ENCODE results near the gene VTI1A. TPM values are rescaled to one million over a fixed set of nuclear protein-coding genes. Genes with fewer than 3 reads are reported as not detected.

VTI1A gene
- total and polyA plus RNA-seq, 8 donors: 7.3 to 20.2 (median 11.6) TPM

GRCh38 chr10:112558476-112559142, 111.6 kb downstream of the VTI1A start:
- intact Hi-C loops (cut with DNase I): no loop called here
- no peak for ATAC-seq

GRCh38 chr10:112559349-112559748, 112.3 kb downstream of the VTI1A start:
- FAIRE-seq (no peak), DNase-seq (no peak), ATAC-seq (no peak)
- intact Hi-C loops (cut with DNase I): no loop called here
- H3K27ac ChIP-seq: no peak overlapping the region
- no peaks in the 10 kb centered on the region for H3K27me3 ChIP-seq
- 91 to 97% methylated on average over 4 of the region's 4 CpGs for WGBS, 2 donors
- H3K4me3 ChIP-seq: no peak overlapping the region
- no peaks in the 10 kb centered on the region for H3K9me3 ChIP-seq
- peaks cover 0 to 10% (median 9%) of the 10 kb centered on the region in 3 donors for H3K4me1 ChIP-seq
- no peak for TF ChIP-seq CTCF (IDR thresholded peaks at IDR 0.05)
- H3K36me3 ChIP-seq: no peaks in the 10 kb centered on the region

More at GRCh38 chr10:112558476-112559142, 111.6 kb downstream of the VTI1A start:
- Histone ChIP-seq H3K9me3 (no peaks in the 10 kb centered on the region), H3K4me3 (no peak overlapping the region), H3K4me1 (peaks cover 0 to 7% (median 2%) of the 10 kb centered on the region in 3 donors), H3K36me3 (no peaks in the 10 kb centered on the region), H3K27me3 (no peaks in the 10 kb centered on the region), H3K27ac (no peak overlapping the region)
- DNase-seq (no peak), FAIRE-seq (no peak)
- WGBS, 2 donors: 82 to 83% methylated on average over 4 of the region's 4 CpGs
- no peak for TF ChIP-seq CTCF (IDR thresholded peaks at IDR 0.05)

GRCh38 chr10:112562122-112562521, 115.1 kb downstream of the VTI1A start:
- no peak overlapping the region for H3K4me3 ChIP-seq
- H3K27me3 ChIP-seq: no peaks in the 10 kb centered on the region
- FAIRE-seq (no peak), ATAC-seq (no peak), DNase-seq (no peak)
- no peaks in the 10 kb centered on the region for H3K9me3 ChIP-seq
- 59 to 61% methylated on average over 3 of the region's 3 CpGs for WGBS, 2 donors
- peaks cover 0 to 19% (median 19%) of the 10 kb centered on the region in 3 donors for H3K4me1 ChIP-seq
- H3K36me3 ChIP-seq: no peaks in the 10 kb centered on the region
- TF ChIP-seq CTCF (IDR thresholded peaks at IDR 0.05): no peak
- intact Hi-C loops (cut with DNase I): no loop called here
- no peak overlapping the region for H3K27ac ChIP-seq

GRCh38 chr10:112562809-112563663, 116.0 kb downstream of the VTI1A start:
- 77 to 78% methylated on average over 16 of the region's 16 CpGs for WGBS, 2 donors
- peaks cover 0 to 19% (median 19%) of the 10 kb centered on the region in 3 donors for H3K4me1 ChIP-seq
- FAIRE-seq (no peak), ATAC-seq (peak in 3 of 4 donors; percentile 38 to 43 (median 40)), DNase-seq (no peak)
- no peak overlapping the region for H3K27ac ChIP-seq
- H3K27me3 ChIP-seq: no peaks in the 10 kb centered on the region
- intact Hi-C loops (cut with DNase I): no loop called here
- H3K4me3 ChIP-seq: no peak overlapping the region
- no peaks in the 10 kb centered on the region for H3K36me3 ChIP-seq
- no peak for TF ChIP-seq CTCF (IDR thresholded peaks at IDR 0.05)
- no peaks in the 10 kb centered on the region for H3K9me3 ChIP-seq

Measured in pancreas (tissue), 10 donors.